IMR-90 (cell line): ENCODE results near the gene MUC6. TPM values are rescaled to one million over a fixed set of nuclear protein-coding genes. Genes with fewer than 3 reads are reported as not detected.

Experiments
- ATAC-seq: fragments of 200-7000 bp; cut with Tn5 transposase; 2 replicates; pipeline ENCODE4 v1.9.1; 2020; ENCODE audit warnings: low read depth, mild to moderate bottlenecking, moderate library complexity
- BruUV-seq: library from RNA; stranded (reverse); fragments of 400-500 nt; replicated peaks from 2 replicates; lab custom pipeline; 2021; lab: Mats Ljungman, UMichigan
- CTCF ChIA-PET: fragments of 300-600 bp; formaldehyde crosslinking; extraction: SDS; loops from one replicate; lab custom pipeline; 2021; ENCODE audit warnings: antibody characterized with exemption; lab: Yijun Ruan, JAX
- POLR2A ChIA-PET: fragments of 300-600 bp; sonication (Branson Sonifier 250); formaldehyde crosslinking; loops from one replicate; lab custom pipeline; 2022; ENCODE audit warnings: antibody characterized with exemption; ENCODE audit not compliant: unreplicated experiment; lab: Charles Lee
- DNase-seq: peaks from one replicate; pipeline ENCODE4 v3.0.0; 2013
- H2AFZ ChIP-seq: replicated peaks from 2 replicates; pipeline ENCODE3; 2013; ENCODE audit warnings: low read length, mild to moderate bottlenecking; ENCODE audit not compliant: poor library complexity
- H2AK5ac ChIP-seq: 2 replicates; pipeline ENCODE4 v1.6.1; 2013; ENCODE audit warnings: low read depth, low read length, inconsistent platforms
- H2AK9ac ChIP-seq: replicated peaks from 2 replicates; pipeline ENCODE3; 2013; ENCODE audit warnings: mild to moderate bottlenecking, low read depth, low read length, moderate library complexity; ENCODE audit not compliant: poor library complexity
- H2BK120ac ChIP-seq: 2 replicates; pipeline ENCODE4 v1.6.1; 2013; ENCODE audit warnings: low read depth, low read length, inconsistent platforms
- H2BK15ac ChIP-seq: 3 replicates; pipeline ENCODE4 v1.6.1; 2013; ENCODE audit warnings: low read depth, low read length, inconsistent platforms
- H2BK20ac ChIP-seq: 2 replicates; pipeline ENCODE4 v1.6.1; 2013; ENCODE audit warnings: low read depth, mild to moderate bottlenecking, inconsistent platforms, low read length, moderate library complexity
- H2BK5ac ChIP-seq: 2 replicates; pipeline ENCODE4 v1.6.1; 2013; ENCODE audit warnings: mild to moderate bottlenecking, low read depth, low read length, inconsistent platforms; ENCODE audit not compliant: poor library complexity, severe bottlenecking
- H3K14ac ChIP-seq: replicated peaks from 2 replicates; pipeline ENCODE4 v1.6.1; 2013; ENCODE audit warnings: low read depth, low read length, inconsistent platforms
- H3K18ac ChIP-seq: 2 replicates; pipeline ENCODE4 v1.6.1; 2013; ENCODE audit warnings: low read depth, low read length, control low read depth
- H3K23ac ChIP-seq: 2 replicates; pipeline ENCODE4 v1.6.1; 2013; ENCODE audit warnings: low read depth, low read length, inconsistent platforms
- H3K27ac ChIP-seq: 2 replicates; pipeline ENCODE4 v1.5.1; 2013; ENCODE audit warnings: mild to moderate bottlenecking, control low read depth, low read length; ENCODE audit not compliant: insufficient read depth
- H3K27me3 ChIP-seq: 2 replicates; pipeline ENCODE4 v1.6.1; 2013; ENCODE audit warnings: low read length; ENCODE audit not compliant: control insufficient read depth, insufficient read depth
- H3K36me3 ChIP-seq: 2 replicates; pipeline ENCODE4 v1.6.1; 2013; ENCODE audit warnings: low read length, mixed read lengths; ENCODE audit not compliant: control insufficient read depth, insufficient read depth
- H3K4ac ChIP-seq: 2 replicates; pipeline ENCODE4 v1.6.1; 2013; ENCODE audit warnings: low read depth, low read length, inconsistent platforms
- H3K4me1 ChIP-seq: 2 replicates; pipeline ENCODE4 v1.6.1; 2013; ENCODE audit warnings: low read length, mixed read lengths; ENCODE audit not compliant: control insufficient read depth, insufficient read depth
- H3K4me2 ChIP-seq: 2 replicates; pipeline ENCODE4 v1.6.1; 2013; ENCODE audit warnings: low read depth, mild to moderate bottlenecking, control low read depth, low read length, moderate library complexity
- H3K4me3 ChIP-seq: 2 replicates; pipeline ENCODE4 v1.5.1; 2013; ENCODE audit warnings: low read depth, mild to moderate bottlenecking, control low read depth, low read length, moderate library complexity; ENCODE audit not compliant: insufficient read depth
- H3K56ac ChIP-seq: 2 replicates; pipeline ENCODE4 v1.6.1; 2013; ENCODE audit warnings: low read length, inconsistent platforms; ENCODE audit not compliant: insufficient read depth; ENCODE audit errors: extremely low read depth
- H3K79me1 ChIP-seq, 2 experiments: 2 replicates each; pipeline ENCODE4 v1.6.1; 2013; ENCODE audit warnings: low read length in 2 of 2, inconsistent platforms in 1 of 2, low read depth in 1 of 2
- H3K9ac ChIP-seq: 2 replicates; pipeline ENCODE4 v1.6.1; 2013; ENCODE audit warnings: low read depth, low read length, control low read depth
- H3K9me1 ChIP-seq: 2 replicates; pipeline ENCODE4 v1.6.1; 2013; ENCODE audit warnings: low read length, inconsistent platforms; ENCODE audit not compliant: insufficient read depth
- H3K9me3 ChIP-seq: 2 replicates; pipeline ENCODE4 v1.6.1; 2013; ENCODE audit warnings: low read length; ENCODE audit not compliant: control insufficient read depth, insufficient read depth
- H4K20me1 ChIP-seq: 2 replicates; pipeline ENCODE4 v1.6.1; 2013; ENCODE audit warnings: low read length, inconsistent platforms; ENCODE audit not compliant: insufficient read depth
- H4K5ac ChIP-seq: 2 replicates; pipeline ENCODE4 v1.6.1; 2013; ENCODE audit warnings: mild to moderate bottlenecking, low read depth, low read length, control low read depth
- H4K8ac ChIP-seq, 2 experiments: 2 replicates each; pipeline ENCODE4 v1.6.1; 2013; ENCODE audit warnings: low read depth in 2 of 2, low read length in 2 of 2, control low read depth in 1 of 2, inconsistent platforms in 1 of 2
- H4K91ac ChIP-seq: 2 replicates; pipeline ENCODE4 v1.6.1; 2013; ENCODE audit warnings: low read depth, low read length, inconsistent platforms; ENCODE audit not compliant: insufficient read depth
- CEBPB ChIP-seq: IDR thresholded peaks from 2 replicates; pipeline ENCODE4 v1.6.1; 2012; ENCODE audit warnings: low read depth, low read length, improper control_type of control experiment
- MXI1 ChIP-seq: IDR thresholded peaks from 2 replicates; pipeline ENCODE4 v1.6.1; 2012; ENCODE audit warnings: low read depth, mild to moderate bottlenecking, low read length, moderate library complexity, borderline replicate concordance
- RCOR1 ChIP-seq: IDR thresholded peaks from 2 replicates; pipeline ENCODE4 v1.6.1; 2012; ENCODE audit warnings: mild to moderate bottlenecking, low read length, improper control_type of control experiment; ENCODE audit not compliant: insufficient replicate concordance
- RFX5 ChIP-seq: IDR thresholded peaks from 2 replicates; pipeline ENCODE4 v1.8.0; 2012; ENCODE audit warnings: low read depth, mild to moderate bottlenecking, low read length, moderate library complexity
- WGBS, 2 experiments: methylation state at CpG; one replicate each; pipeline versions ENCODE4 v1.1.5 to v1.1.7; 2013; ENCODE audit warnings: missing lambda C conversion rate in 2 of 2; ENCODE audit not compliant: insufficient read length in 1 of 2; ENCODE audit errors: extremely low coverage in 2 of 2; 5-methylcytosine and 5-hydroxymethylcytosine counted together
- dilution Hi-C: fragments of 300-500 bp; cut with HindIII; formaldehyde crosslinking; loops from one replicate; pipeline ENCODE4 v1.14.3; 2018; ENCODE audit warnings: low sequenced_read_pairs; ENCODE audit not compliant: unreplicated experiment
- in situ Hi-C: fragments of 300-500 bp; cut with MboI; formaldehyde crosslinking; loops from 3 replicates; pipeline ENCODE4 v1.14.3; 2019; ENCODE audit warnings: low sequenced_read_pairs, inconsistent platforms, mixed read lengths
- intact Hi-C: fragments of 100-400 bp; cut with micrococcal nuclease; formaldehyde crosslinking; loops from 2 replicates; pipeline ENCODE4 v1.10.0; 2022
- polyA plus RNA-seq, 3 experiments: library from polyadenylated mRNA; depleted of rRNA; stranded (reverse); fragments of >200 nt; gene quantifications; 2 replicates each; pipeline ENCODE4 v1.2.3, GENCODE V29; 2012; ENCODE audit warnings: low replicate concordance in 1 of 3
- total RNA-seq: library from RNA; depleted of rRNA; stranded (reverse); fragments of >200 nt; gene quantifications from 2 replicates; pipeline ENCODE4 v1.2.3, GENCODE V29; 2012

The MUC6 gene
- total and polyA plus RNA-seq, 2 of the 4 experiments (the other 2 are of a cell fraction) = not detected

- no peak for TF ChIP-seq MXI1
- no peak for TF ChIP-seq RFX5
- TF ChIP-seq CEBPB = no peak
- no peak for TF ChIP-seq RCOR1
- no peak overlapping the region for H2BK20ac ChIP-seq
- peaks cover 57% of the 10 kb centered on the region for H3K36me3 ChIP-seq
- H3K18ac ChIP-seq = no peak overlapping the region
- BruUV-seq = no TSS peak
- no peak overlapping the region for H2AFZ ChIP-seq
- ChIA-PET POLR2A (no interaction called here), CTCF (no interaction called here)
- H4K8ac ChIP-seq = no peak overlapping the region
- H3K79me1 ChIP-seq = peaks cover 6 to 32% of the 10 kb centered on the region in 2 experiments; a peak in 2 of 4 replicates
- no peak overlapping the region for H4K91ac ChIP-seq
- no peak overlapping the region for H3K23ac ChIP-seq
- ATAC-seq (no peak), DNase-seq (no peak)
- no peaks in the 10 kb centered on the region for H3K9me3 ChIP-seq
- H3K4me1 ChIP-seq = no peaks in the 10 kb centered on the region
- dilution Hi-C loops = no loop called here
- H2BK5ac ChIP-seq = no peak overlapping the region
- no peak overlapping the region for H3K9ac ChIP-seq
- H4K5ac ChIP-seq = no peak overlapping the region
- in situ Hi-C loops = no loop called here
- H3K4me3 ChIP-seq = no peak overlapping the region
- 94% methylated on average over 2 of the region's 16 CpGs; no CpG with 5 or more reads in 1 of the 2 experiments for WGBS, 2 experiments
- H2BK15ac ChIP-seq = no peak overlapping the region
- H2AK9ac ChIP-seq = no peak overlapping the region
- no peaks in the 10 kb centered on the region for H3K27me3 ChIP-seq
- intact Hi-C loops = no loop called here
- no peak overlapping the region for H3K56ac ChIP-seq
- H3K14ac ChIP-seq = no peak overlapping the region
- H3K27ac ChIP-seq = no peak overlapping the region
- H2BK120ac ChIP-seq = no peak overlapping the region
- H4K20me1 ChIP-seq = peaks cover 32% of the 10 kb centered on the region
- no peak overlapping the region for H2AK5ac ChIP-seq
- no peak overlapping the region for H3K4ac ChIP-seq
- no peak overlapping the region for H3K4me2 ChIP-seq
- H3K9me1 ChIP-seq = no peaks in the 10 kb centered on the region
These were observed 41.3 kb downstream of the MUC6 start for GRCh38 chr11:995044-995751.
